Transverse colon (tissue), 4 donors: ENCODE measurements around the gene SHISA8.

Source experiments
- EP300 ChIP-seq: sonication (generic); formaldehyde crosslinking; IDR thresholded peaks from one replicate; pipeline ENCODE4 v1.6.1; 2017; ENCODE audit warnings: antibody characterized with exemption, low read depth
- POLR2A ChIP-seq: fragments of 450-650 bp; IDR thresholded peaks from one replicate; pipeline ENCODE4 v1.6.1; 2016; ENCODE audit warnings: antibody characterized with exemption, mild to moderate bottlenecking, moderate library complexity
- POLR2AphosphoS5 ChIP-seq, 3 donors: sonication (generic); formaldehyde crosslinking; IDR thresholded peaks; one replicate each; pipeline ENCODE4 v1.6.1; 2016; ENCODE audit warnings: antibody characterized with exemption in 3 of 3
- TF ChIP-seq, protein P1 (sequence below), 5 experiments: fragments of 200-600 bp in 3 of 5; fragments of 450-650 bp in 2 of 5; sonication (generic) in 3 of 5; IDR thresholded peaks; 1 replicate in 2 of 5; 2 replicates in 3 of 5; pipeline ENCODE4 v1.5.1; 2016 to 2017; ENCODE audit warnings: antibody characterized with exemption in 5 of 5, inconsistent platforms in 3 of 5, mild to moderate bottlenecking in 2 of 5, moderate library complexity in 1 of 5

DNA sequence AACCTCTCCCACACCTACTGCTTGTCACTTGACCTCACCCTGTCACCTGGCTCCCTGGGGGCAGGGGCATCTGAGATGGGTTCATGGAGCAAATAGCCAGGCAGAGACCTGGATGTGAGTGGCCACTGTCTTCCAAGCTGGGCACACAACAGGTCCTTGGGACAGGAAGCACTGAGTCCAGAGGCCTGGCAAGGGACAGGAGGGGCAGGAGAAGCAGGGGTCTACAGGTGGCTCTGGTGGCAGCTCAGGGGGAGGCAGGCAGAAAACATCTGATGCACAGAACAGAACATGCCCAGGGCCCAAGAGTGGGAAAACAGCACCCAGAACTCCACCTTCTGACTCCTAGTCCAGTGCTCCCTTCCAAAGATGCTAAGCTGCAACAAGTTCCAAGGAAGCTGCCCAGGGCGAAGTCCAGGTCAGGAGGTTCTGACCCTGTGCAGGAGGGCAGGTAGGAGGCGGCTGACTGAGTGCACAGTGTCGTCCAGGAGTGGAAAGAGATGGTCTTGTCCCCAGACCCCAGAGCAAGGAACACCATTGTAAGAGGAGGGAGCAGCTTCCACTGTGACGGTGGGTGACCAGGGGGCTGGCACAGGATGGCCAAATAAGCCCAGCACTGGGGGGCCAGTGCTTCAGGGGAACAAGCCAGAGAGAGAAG is 8.2 kb upstream of the SHISA8 start:
- TF ChIP-seq POLR2AphosphoS5 (IDR thresholded peaks at IDR 0.05) (no peak), POLR2A (no peak), EP300 (no peak)
- TF ChIP-seq, protein P1, sequence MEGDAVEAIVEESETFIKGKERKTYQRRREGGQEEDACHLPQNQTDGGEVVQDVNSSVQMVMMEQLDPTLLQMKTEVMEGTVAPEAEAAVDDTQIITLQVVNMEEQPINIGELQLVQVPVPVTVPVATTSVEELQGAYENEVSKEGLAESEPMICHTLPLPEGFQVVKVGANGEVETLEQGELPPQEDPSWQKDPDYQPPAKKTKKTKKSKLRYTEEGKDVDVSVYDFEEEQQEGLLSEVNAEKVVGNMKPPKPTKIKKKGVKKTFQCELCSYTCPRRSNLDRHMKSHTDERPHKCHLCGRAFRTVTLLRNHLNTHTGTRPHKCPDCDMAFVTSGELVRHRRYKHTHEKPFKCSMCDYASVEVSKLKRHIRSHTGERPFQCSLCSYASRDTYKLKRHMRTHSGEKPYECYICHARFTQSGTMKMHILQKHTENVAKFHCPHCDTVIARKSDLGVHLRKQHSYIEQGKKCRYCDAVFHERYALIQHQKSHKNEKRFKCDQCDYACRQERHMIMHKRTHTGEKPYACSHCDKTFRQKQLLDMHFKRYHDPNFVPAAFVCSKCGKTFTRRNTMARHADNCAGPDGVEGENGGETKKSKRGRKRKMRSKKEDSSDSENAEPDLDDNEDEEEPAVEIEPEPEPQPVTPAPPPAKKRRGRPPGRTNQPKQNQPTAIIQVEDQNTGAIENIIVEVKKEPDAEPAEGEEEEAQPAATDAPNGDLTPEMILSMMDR (IDR thresholded peaks at IDR 0.05) = no peak
